H9 (cell line): ENCODE measurements around the gene CLEC20A. TPM values are rescaled to one million over a fixed set of nuclear protein-coding genes. Genes with fewer than 3 reads are reported as not detected.

Experiments used
- DNase-seq: peaks from one replicate; pipeline ENCODE4 v3.0.0-alpha.2; 2017
- H2AFZ ChIP-seq: one replicate; pipeline ENCODE4 v1.6.1; 2013; ENCODE audit warnings: mild to moderate bottlenecking, low read length, control low read depth, moderate library complexity
- H2AK5ac ChIP-seq: 2 replicates; pipeline ENCODE4 v1.6.1; 2013; ENCODE audit warnings: low read length, control low read depth, mixed read lengths; ENCODE audit not compliant: insufficient read length
- H2BK120ac ChIP-seq: one replicate; pipeline ENCODE4 v1.6.1; 2013; ENCODE audit warnings: low read depth, mild to moderate bottlenecking, low read length, control low read depth, inconsistent platforms; ENCODE audit not compliant: poor library complexity, severe bottlenecking
- H2BK12ac ChIP-seq: 2 replicates; pipeline ENCODE4 v1.6.1; 2013; ENCODE audit warnings: low read length, control low read depth, mixed read lengths, low read depth; ENCODE audit not compliant: insufficient read length
- H2BK15ac ChIP-seq: 2 replicates; pipeline ENCODE4 v1.6.1; 2013; ENCODE audit warnings: low read depth, low read length, control low read depth
- H2BK20ac ChIP-seq: one replicate; pipeline ENCODE4 v1.6.1; 2013; ENCODE audit warnings: low read depth, mild to moderate bottlenecking, low read length, control low read depth, inconsistent platforms; ENCODE audit not compliant: poor library complexity, severe bottlenecking
- H2BK5ac ChIP-seq: 2 replicates; pipeline ENCODE4 v1.6.1; 2013; ENCODE audit warnings: low read length, control low read depth, mixed read lengths; ENCODE audit not compliant: insufficient read length
- H3K14ac ChIP-seq: 2 replicates; pipeline ENCODE4 v1.6.1; 2013; ENCODE audit warnings: low read length, control low read depth; ENCODE audit not compliant: insufficient read depth
- H3K18ac ChIP-seq: 2 replicates; pipeline ENCODE4 v1.6.1; 2013; ENCODE audit warnings: low read depth, mild to moderate bottlenecking, mixed read lengths, low read length, control low read depth; ENCODE audit not compliant: insufficient read length
- H3K23ac ChIP-seq: 2 replicates; pipeline ENCODE4 v1.6.1; 2013; ENCODE audit warnings: low read length, control low read depth, mixed read lengths, low read depth; ENCODE audit not compliant: insufficient read length
- H3K23me2 ChIP-seq: 2 replicates; pipeline ENCODE4 v1.6.1; 2013; ENCODE audit warnings: low read depth, mild to moderate bottlenecking, mixed read lengths, low read length, control low read depth; ENCODE audit not compliant: insufficient read length, poor library complexity, severe bottlenecking
- H3K27ac ChIP-seq: 2 replicates; pipeline ENCODE4 v1.5.1; 2013; ENCODE audit warnings: low read length, control low read depth, mixed read lengths, low read depth; ENCODE audit not compliant: insufficient read length
- H3K27me3 ChIP-seq: 2 replicates; pipeline ENCODE4 v1.6.1; 2013; ENCODE audit warnings: low read length, control low read depth, inconsistent platforms; ENCODE audit not compliant: insufficient read depth
- H3K4ac ChIP-seq: 2 replicates; pipeline ENCODE4 v1.6.1; 2013; ENCODE audit warnings: low read depth, mild to moderate bottlenecking, control low read depth, inconsistent platforms, low read length, moderate library complexity
- H3K4me1 ChIP-seq: 2 replicates; pipeline ENCODE4 v1.6.1; 2013; ENCODE audit warnings: low read length, control low read depth, inconsistent platforms; ENCODE audit not compliant: insufficient read depth
- H3K4me2 ChIP-seq: 2 replicates; pipeline ENCODE4 v1.6.1; 2013; ENCODE audit warnings: low read length, control low read depth, mixed read lengths; ENCODE audit not compliant: insufficient read length, insufficient read depth
- H3K56ac ChIP-seq: 2 replicates; pipeline ENCODE4 v1.6.1; 2013; ENCODE audit warnings: low read depth, mild to moderate bottlenecking, mixed read lengths, low read length, control low read depth; ENCODE audit not compliant: insufficient read length
- H3K79me1 ChIP-seq: 2 replicates; pipeline ENCODE4 v1.6.1; 2013; ENCODE audit warnings: low read depth, mild to moderate bottlenecking, moderate library complexity, low read length, control low read depth, inconsistent platforms; ENCODE audit not compliant: insufficient read depth, poor library complexity, severe bottlenecking
- H3K79me2 ChIP-seq: 2 replicates; pipeline ENCODE4 v1.6.1; 2013; ENCODE audit warnings: low read length, control low read depth, inconsistent platforms; ENCODE audit not compliant: insufficient read depth
- H3K9ac ChIP-seq: 2 replicates; pipeline ENCODE4 v1.6.1; 2013; ENCODE audit warnings: low read length, control low read depth, mixed read lengths; ENCODE audit not compliant: insufficient read length; ENCODE audit errors: extremely low read depth
- H3K9me3 ChIP-seq: one replicate; pipeline ENCODE4 v1.6.1; 2013; ENCODE audit warnings: low read depth, low read length, inconsistent platforms; ENCODE audit not compliant: control insufficient read depth
- H3T11ph ChIP-seq: one replicate; pipeline ENCODE4 v1.6.1; 2013; ENCODE audit warnings: mild to moderate bottlenecking, low read length, control low read depth, inconsistent platforms
- H4K20me1 ChIP-seq: one replicate; pipeline ENCODE4 v1.6.1; 2013; ENCODE audit not compliant: control insufficient read depth, insufficient read length, insufficient read depth
- H4K5ac ChIP-seq: 2 replicates; pipeline ENCODE4 v1.6.1; 2013; ENCODE audit warnings: low read depth, mild to moderate bottlenecking, mixed read lengths, low read length, control low read depth; ENCODE audit not compliant: insufficient read length
- H4K8ac ChIP-seq: replicated peaks from 2 replicates; pipeline ENCODE4 v1.6.1; 2013; ENCODE audit warnings: low read length, control low read depth, mixed read lengths, low read depth; ENCODE audit not compliant: insufficient read length
- H4K91ac ChIP-seq: 2 replicates; pipeline ENCODE4 v1.6.1; 2013; ENCODE audit warnings: low read depth, mild to moderate bottlenecking, moderate library complexity, mixed read lengths, low read length, control low read depth; ENCODE audit not compliant: insufficient read length
- H3K27ac Mint-ChIP-seq, 3 experiments: 2 replicates in 2 of 3; 3 replicates in 1 of 3; pipeline ENCODE4 v1.8.0; 2020 to 2021; ENCODE audit warnings: mixed read lengths in 3 of 3, mild to moderate bottlenecking in 1 of 3, moderate library complexity in 1 of 3
- H3K27me3 Mint-ChIP-seq: 2 replicates; pipeline ENCODE4 v1.8.0; 2021; ENCODE audit warnings: low read depth, mild to moderate bottlenecking, moderate library complexity, mixed read lengths
- H3K36me3 Mint-ChIP-seq, 3 experiments: 2 replicates in 2 of 3; 3 replicates in 1 of 3; pipeline ENCODE4 v1.8.0; 2020 to 2021; ENCODE audit warnings: low read depth in 3 of 3, mixed read lengths in 3 of 3; ENCODE audit not compliant: insufficient read depth in 1 of 3
- H3K4me1 Mint-ChIP-seq, 2 experiments: 2 replicates each; pipeline ENCODE4 v1.8.0; 2020; ENCODE audit warnings: mixed read lengths in 2 of 2
- H3K4me3 Mint-ChIP-seq, 2 experiments: 2 replicates in 1 of 2; 3 replicates in 1 of 2; pipeline ENCODE4 v1.8.0; 2020 to 2021; ENCODE audit warnings: mild to moderate bottlenecking in 2 of 2, mixed read lengths in 2 of 2, moderate library complexity in 1 of 2
- H3K9me3 Mint-ChIP-seq, 2 experiments: 2 replicates in 1 of 2; 3 replicates in 1 of 2; pipeline ENCODE4 v1.8.0; 2020; ENCODE audit warnings: mild to moderate bottlenecking in 2 of 2, mixed read lengths in 2 of 2, moderate library complexity in 1 of 2
- CTCF ChIP-seq: fragments of 200-600 bp; sonication (generic); conservative IDR thresholded peaks from 3 replicates; pipeline ENCODE4 v1.8.0; 2021; ENCODE audit warnings: antibody characterized with exemption, mild to moderate bottlenecking
- WGBS: extraction: QIAGEN DNeasy Blood & Tissue Kit; methylation state at CpG from one replicate; pipeline ENCODE4 v1.1.7; 2013; ENCODE audit warnings: missing lambda C conversion rate, low lambda C conversion rate, mixed read lengths; ENCODE audit not compliant: insufficient read length; ENCODE audit errors: extremely low coverage; 5-methylcytosine and 5-hydroxymethylcytosine counted together
- total RNA-seq: library from RNA; stranded (reverse); gene quantifications from 2 replicates; pipeline ENCODE4 v1.2.1, GENCODE V29; 2021

Gene CLEC20A
- total RNA-seq, 1 experiment from 2014 or later = not detected

GRCh38 chr1:178489399-178489798, 7.4 kb downstream of the CLEC20A start:
- Histone ChIP-seq H2BK120ac (no peak overlapping the region), H2AK5ac (no peak overlapping the region)
- TF ChIP-seq CTCF = no peak

More at GRCh38 chr1:178489399-178489798, 7.4 kb downstream of the CLEC20A start:
- no peaks in the 10 kb centered on the region for H3K23me2 ChIP-seq
- H3K4me1 Mint-ChIP-seq = 0 out of 4 replicates have a peak, but pooled peaks cover 0 to 4% of the 10 kb centered on the region in 2 experiments
- H2BK12ac ChIP-seq = no peak overlapping the region
- H3K36me3 Mint-ChIP-seq = no peaks in the 10 kb centered on the region
- H3K56ac ChIP-seq = no peak overlapping the region
- no peak overlapping the region for H4K8ac ChIP-seq
- no peak for DNase-seq
- H3K4ac ChIP-seq = no peak overlapping the region
- H2AFZ ChIP-seq = no peak overlapping the region
- no peak overlapping the region for H3K4me2 ChIP-seq
- no peak overlapping the region for H3K14ac ChIP-seq
- H2BK5ac ChIP-seq = no peak overlapping the region
- H2BK15ac ChIP-seq = no peak overlapping the region
- H3K4me3 Mint-ChIP-seq = no peak overlapping the region
- no peak overlapping the region for H3T11ph ChIP-seq
- H2BK20ac ChIP-seq = no peak overlapping the region
- no peak overlapping the region for H3K9ac ChIP-seq
- no peaks in the 10 kb centered on the region for H3K9me3 Mint-ChIP-seq
- H3K27ac ChIP-seq = no peak overlapping the region
- no peak overlapping the region for H4K5ac ChIP-seq
- H3K27me3 ChIP-seq = no peaks in the 10 kb centered on the region
- H3K18ac ChIP-seq = no peak overlapping the region
- H4K20me1 ChIP-seq = no peaks in the 10 kb centered on the region
- H3K79me2 ChIP-seq = no peaks in the 10 kb centered on the region
- no peak overlapping the region for H3K23ac ChIP-seq
- no peak overlapping the region for H3K27ac Mint-ChIP-seq
- H3K4me1 ChIP-seq = no peaks in the 10 kb centered on the region
- H3K9me3 ChIP-seq = no peaks in the 10 kb centered on the region
- H4K91ac ChIP-seq = no peak overlapping the region
- H3K79me1 ChIP-seq = no peaks in the 10 kb centered on the region
- H3K27me3 Mint-ChIP-seq = peaks cover 3% of the 10 kb centered on the region; the same call in 1 of the 2 replicates
- WGBS = no CpG with 5 or more reads among the region's 4 CpGs
